ENCODE measurements around the gene SLC25A14.
A peak's percentile ranks its signal among the peaks of the same experiment; 100 is the strongest.
"Not testable (repeated sequence)": the region's sequence is repeated elsewhere in the genome, so short reads cannot be mapped to it uniquely, and the experiment has no call there.

The SLC25A14 gene

DNA sequence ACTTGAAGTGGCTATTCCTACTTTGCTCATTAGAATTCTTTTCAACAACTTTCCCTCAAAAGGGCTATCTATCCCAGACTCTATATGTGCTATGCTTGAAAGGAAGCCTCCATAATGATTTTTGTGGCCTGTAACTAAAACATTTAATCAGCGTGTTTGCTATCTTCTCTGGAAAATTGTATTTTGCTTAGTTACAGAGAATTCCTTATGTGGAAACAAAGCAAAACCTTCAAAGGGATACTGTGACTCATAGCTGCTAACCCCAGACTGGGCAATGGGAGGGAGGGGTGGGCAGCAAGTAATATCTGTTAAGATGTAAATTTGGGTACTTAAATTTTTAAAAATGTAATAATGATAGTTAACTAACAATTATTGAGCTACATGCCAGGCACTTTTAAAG, 3.7 kb downstream of the SLC25A14 start:
- Histone ChIP-seq H3K27ac (ENCODE audit: low read length, poor library complexity, severe bottlenecking) (no peak overlapping the region), H2BK5ac (ENCODE audit: low read depth, low read length, poor library complexity, severe bottlenecking) (no peak overlapping the region)
- WGBS, result no CpG with 5 or more reads among the region's 1 CpG

GRCh38 chrX:130347321-130347720, 7.6 kb downstream of the SLC25A14 start:
- no CpG with 5 or more reads among the region's 1 CpG for WGBS
- no peak overlapping the region for H3K14ac ChIP-seq (ENCODE audit: low read length in 2 of 2)
- no peak for DNase-seq

More for the DNA sequence above, 3.7 kb downstream of the SLC25A14 start:
- no peak overlapping the region for H3K18ac ChIP-seq (ENCODE audit: low read depth in 1 of 2, low read length in 2 of 2)
- H3K4ac ChIP-seq (ENCODE audit: low read depth in 1 of 2, low read length in 2 of 2), result no peak overlapping the region
- peaks cover 2% of the 10 kb centered on the region for H3K79me1 ChIP-seq (replicated peaks; ENCODE audit: low read length, poor library complexity, severe bottlenecking)
- H3K9me3 ChIP-seq (ENCODE audit: control insufficient read depth, low read length), result no peaks in the 10 kb centered on the region
- no peak overlapping the region for H3K4me2 ChIP-seq (ENCODE audit: low read length, poor library complexity, severe bottlenecking)
- no peak overlapping the region for H3K4me3 ChIP-seq (ENCODE audit: insufficient read depth in 1 of 2, low read depth in 1 of 2, low read length in 2 of 2)
- H2BK15ac ChIP-seq (ENCODE audit: low read depth, poor library complexity, severe bottlenecking), result no peak overlapping the region
- H4K91ac ChIP-seq (ENCODE audit: low read length), result no peak overlapping the region
- H2AFZ ChIP-seq (ENCODE audit: low read depth, low read length), result no peak overlapping the region
- no peak overlapping the region for H3K23ac ChIP-seq (ENCODE audit: low read length in 2 of 2)
- no peak overlapping the region for H3K9ac ChIP-seq (ENCODE audit: low read length)
- H3K27me3 ChIP-seq (ENCODE audit: control insufficient read depth in 1 of 2, insufficient read depth in 1 of 2, low read length in 2 of 2), result no peaks in the 10 kb centered on the region
- DNase-seq, result peak; percentile 6
- no peak overlapping the region for H2BK12ac ChIP-seq (ENCODE audit: low read length in 2 of 2)
- H4K8ac ChIP-seq (ENCODE audit: low read length), result no peak overlapping the region
- H3K36me3 ChIP-seq (ENCODE audit: control insufficient read depth in 1 of 2, insufficient read depth in 2 of 2, low read depth in 1 of 2, low read length in 2 of 2), result no peaks in the 10 kb centered on the region
- H2AK5ac ChIP-seq (ENCODE audit: low read length, severe bottlenecking), result no peak overlapping the region
- H2BK120ac ChIP-seq (ENCODE audit: low read depth, low read length), result no peak overlapping the region
- peaks cover 2% of the 10 kb centered on the region for H3K4me1 ChIP-seq (ENCODE audit: control insufficient read depth, insufficient read depth, low read depth, low read length)
- no peak overlapping the region for H3K14ac ChIP-seq (ENCODE audit: low read length in 2 of 2)

GRCh38 chrX:130351567-130351966, 11.8 kb downstream of the SLC25A14 start:
- H3K18ac ChIP-seq (ENCODE audit: low read depth in 1 of 2, low read length in 2 of 2), result no peak overlapping the region
- H3K4me1 ChIP-seq (ENCODE audit: control insufficient read depth, insufficient read depth, low read depth, low read length), result no peaks in the 10 kb centered on the region
- no peak for DNase-seq
- peaks cover 1% of the 10 kb centered on the region for H3K79me1 ChIP-seq (replicated peaks; ENCODE audit: low read length, poor library complexity, severe bottlenecking)
- H3K27me3 ChIP-seq (ENCODE audit: control insufficient read depth in 1 of 2, insufficient read depth in 1 of 2, low read length in 2 of 2), result no peaks in the 10 kb centered on the region
- no peaks in the 10 kb centered on the region for H3K9me3 ChIP-seq (ENCODE audit: control insufficient read depth, low read length)
- no peak overlapping the region for H4K8ac ChIP-seq (ENCODE audit: low read length)
- no peak overlapping the region for H4K91ac ChIP-seq (ENCODE audit: low read length)
- no peak overlapping the region for H3K9ac ChIP-seq (ENCODE audit: low read length)
- H2AK5ac ChIP-seq (ENCODE audit: low read length, severe bottlenecking), result no peak overlapping the region
- WGBS, result 100% methylated on average over 1 of the region's 3 CpGs
- H3K4ac ChIP-seq (ENCODE audit: low read depth in 1 of 2, low read length in 2 of 2), result no peak overlapping the region
- no peak overlapping the region for H2BK120ac ChIP-seq (ENCODE audit: low read depth, low read length)
- H3K36me3 ChIP-seq (ENCODE audit: control insufficient read depth in 1 of 2, insufficient read depth in 2 of 2, low read depth in 1 of 2, low read length in 2 of 2), result peaks cover 0 to 19% of the 10 kb centered on the region in 2 experiments
- H2BK12ac ChIP-seq (ENCODE audit: low read length in 2 of 2), result no peak overlapping the region
- no peak overlapping the region for H2AFZ ChIP-seq (ENCODE audit: low read depth, low read length)
- H3K4me3 ChIP-seq (ENCODE audit: insufficient read depth in 1 of 2, low read depth in 1 of 2, low read length in 2 of 2), result no peak overlapping the region
- H3K14ac ChIP-seq (ENCODE audit: low read length in 2 of 2), result no peak overlapping the region
- H3K4me2 ChIP-seq (ENCODE audit: low read length, poor library complexity, severe bottlenecking), result no peak overlapping the region
- no peak overlapping the region for H3K23ac ChIP-seq (ENCODE audit: low read length in 2 of 2)
- H3K27ac ChIP-seq (ENCODE audit: low read length, poor library complexity, severe bottlenecking), result no peak overlapping the region
- no peak overlapping the region for H2BK5ac ChIP-seq (ENCODE audit: low read depth, low read length, poor library complexity, severe bottlenecking)
- H2BK15ac ChIP-seq (ENCODE audit: low read depth, poor library complexity, severe bottlenecking), result no peak overlapping the region

More at GRCh38 chrX:130347321-130347720, 7.6 kb downstream of the SLC25A14 start:
- no peak overlapping the region for H2BK12ac ChIP-seq (ENCODE audit: low read length in 2 of 2)
- H4K8ac ChIP-seq (ENCODE audit: low read length), result no peak overlapping the region
- H3K36me3 ChIP-seq (ENCODE audit: control insufficient read depth in 1 of 2, insufficient read depth in 2 of 2, low read depth in 1 of 2, low read length in 2 of 2), result peaks cover 0 to 16% of the 10 kb centered on the region in 2 experiments
- H3K4me1 ChIP-seq (ENCODE audit: control insufficient read depth, insufficient read depth, low read depth, low read length), result no peaks in the 10 kb centered on the region
- no peak overlapping the region for H4K91ac ChIP-seq (ENCODE audit: low read length)
- H2BK5ac ChIP-seq (ENCODE audit: low read depth, low read length, poor library complexity, severe bottlenecking), result no peak overlapping the region
- no peak overlapping the region for H3K27ac ChIP-seq (ENCODE audit: low read length, poor library complexity, severe bottlenecking)
- no peak overlapping the region for H3K4me2 ChIP-seq (ENCODE audit: low read length, poor library complexity, severe bottlenecking)
- no peak overlapping the region for H3K4ac ChIP-seq (ENCODE audit: low read depth in 1 of 2, low read length in 2 of 2)
- H2BK120ac ChIP-seq (ENCODE audit: low read depth, low read length), result no peak overlapping the region
- H3K23ac ChIP-seq (ENCODE audit: low read length in 2 of 2), result no peak overlapping the region
- H2BK15ac ChIP-seq (ENCODE audit: low read depth, poor library complexity, severe bottlenecking), result no peak overlapping the region
- no peak overlapping the region for H3K18ac ChIP-seq (ENCODE audit: low read depth in 1 of 2, low read length in 2 of 2)
- H2AFZ ChIP-seq (ENCODE audit: low read depth, low read length), result no peak overlapping the region
- H2AK5ac ChIP-seq (ENCODE audit: low read length, severe bottlenecking), result no peak overlapping the region
- no peaks in the 10 kb centered on the region for H3K9me3 ChIP-seq (ENCODE audit: control insufficient read depth, low read length)
- H3K79me1 ChIP-seq (replicated peaks; ENCODE audit: low read length, poor library complexity, severe bottlenecking), result no peaks in the 10 kb centered on the region
- no peak overlapping the region for H3K9ac ChIP-seq (ENCODE audit: low read length)
- H3K27me3 ChIP-seq (ENCODE audit: control insufficient read depth in 1 of 2, insufficient read depth in 1 of 2, low read length in 2 of 2), result no peaks in the 10 kb centered on the region
- no peak overlapping the region for H3K4me3 ChIP-seq (ENCODE audit: insufficient read depth in 1 of 2, low read depth in 1 of 2, low read length in 2 of 2)

- not testable (repeated sequence) for H3K27ac ChIP-seq (ENCODE audit: low read length, poor library complexity, severe bottlenecking); H2BK120ac ChIP-seq (ENCODE audit: low read depth, low read length); H3K9me3 ChIP-seq (ENCODE audit: control insufficient read depth, low read length); H3K4me3 ChIP-seq (ENCODE audit: insufficient read depth in 1 of 2, low read depth in 1 of 2, low read length in 2 of 2); H3K79me1 ChIP-seq (replicated peaks; ENCODE audit: low read length, poor library complexity, severe bottlenecking); DNase-seq; H3K4ac ChIP-seq (ENCODE audit: low read depth in 1 of 2, low read length in 2 of 2); H4K91ac ChIP-seq (ENCODE audit: low read length); H3K18ac ChIP-seq (ENCODE audit: low read depth in 1 of 2, low read length in 2 of 2); H2AFZ ChIP-seq (ENCODE audit: low read depth, low read length); H3K4me1 ChIP-seq (ENCODE audit: control insufficient read depth, insufficient read depth, low read depth, low read length); H3K23ac ChIP-seq (ENCODE audit: low read length in 2 of 2); H2BK5ac ChIP-seq (ENCODE audit: low read depth, low read length, poor library complexity, severe bottlenecking); H3K14ac ChIP-seq (ENCODE audit: low read length in 2 of 2); H3K4me2 ChIP-seq (ENCODE audit: low read length, poor library complexity, severe bottlenecking); H2BK12ac ChIP-seq (ENCODE audit: low read length in 2 of 2); H2BK15ac ChIP-seq (ENCODE audit: low read depth, poor library complexity, severe bottlenecking); H2AK5ac ChIP-seq (ENCODE audit: low read length, severe bottlenecking); H3K9ac ChIP-seq (ENCODE audit: low read length); H3K27me3 ChIP-seq (ENCODE audit: control insufficient read depth in 1 of 2, insufficient read depth in 1 of 2, low read length in 2 of 2); H4K8ac ChIP-seq (ENCODE audit: low read length)
- WGBS, result 89% methylated on average over 1 of the region's 1 CpG
- peaks cover 0 to 19% of the 10 kb centered on the region in 2 experiments for H3K36me3 ChIP-seq (ENCODE audit: control insufficient read depth in 1 of 2, insufficient read depth in 2 of 2, low read depth in 1 of 2, low read length in 2 of 2)
These were observed 12.3 kb downstream of the SLC25A14 start for GRCh38 chrX:130352050-130352449.

All from mesenchymal stem cell (in vitro differentiated cells and primary cell).